HG03064 (cell line): ENCODE data around the gene HOXA10.

Experiments
- ATAC-seq: cut with Tn5 transposase; IDR thresholded peaks from one replicate; pipeline ENCODE4 v1.9.1; 2021; ENCODE audit warnings: low read depth; ENCODE audit not compliant: unreplicated experiment

Gene HOXA10

DNA sequence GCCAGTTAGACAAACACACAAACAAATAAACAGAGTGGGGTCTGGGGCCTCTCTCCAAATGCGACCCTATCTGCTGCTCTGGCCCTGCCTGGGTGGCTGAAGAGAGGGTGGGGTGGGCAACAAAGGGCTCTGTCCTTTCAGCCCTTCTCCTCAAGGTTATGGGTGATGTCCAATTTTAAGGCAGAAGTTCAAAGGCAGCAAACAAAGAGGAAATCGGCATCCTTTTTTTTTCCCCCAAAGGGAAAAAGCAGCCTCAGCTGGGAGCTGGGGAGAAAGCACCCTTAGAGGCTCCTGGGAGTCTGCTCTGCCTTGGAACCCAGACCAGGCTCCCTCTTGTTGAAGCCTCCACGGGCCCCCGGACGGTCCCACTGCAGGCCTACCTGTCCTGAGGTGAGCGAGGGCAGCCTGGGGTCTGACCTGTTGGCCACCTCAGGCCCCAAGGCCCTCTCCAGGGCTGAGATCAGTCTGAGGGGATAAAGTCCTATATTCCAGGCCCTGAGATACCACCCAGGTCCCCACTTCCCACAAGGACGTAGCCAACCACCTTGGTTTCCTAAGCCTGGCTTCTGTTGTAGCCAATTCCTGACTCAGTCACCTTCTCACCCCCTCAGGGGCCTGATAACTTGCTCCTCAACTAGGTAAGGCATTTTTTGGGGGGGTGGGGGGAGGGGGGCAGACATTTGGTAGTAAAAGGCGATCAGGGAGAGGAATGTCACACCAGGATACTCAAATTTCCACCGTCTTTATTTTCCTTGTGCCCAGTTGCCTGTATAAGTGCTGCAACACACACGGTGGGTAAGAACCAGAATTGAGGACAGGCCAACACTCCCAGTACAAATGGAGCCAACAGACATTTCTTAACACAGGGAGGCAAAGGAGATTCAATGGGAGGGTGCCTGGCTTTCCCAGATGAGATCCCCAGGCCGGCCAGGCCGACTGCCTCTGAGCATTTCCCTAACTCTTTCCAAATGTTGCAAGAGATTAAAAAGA lies 6.6 kb upstream of the HOXA10 start:
- no peak for ATAC-seq

DNA sequence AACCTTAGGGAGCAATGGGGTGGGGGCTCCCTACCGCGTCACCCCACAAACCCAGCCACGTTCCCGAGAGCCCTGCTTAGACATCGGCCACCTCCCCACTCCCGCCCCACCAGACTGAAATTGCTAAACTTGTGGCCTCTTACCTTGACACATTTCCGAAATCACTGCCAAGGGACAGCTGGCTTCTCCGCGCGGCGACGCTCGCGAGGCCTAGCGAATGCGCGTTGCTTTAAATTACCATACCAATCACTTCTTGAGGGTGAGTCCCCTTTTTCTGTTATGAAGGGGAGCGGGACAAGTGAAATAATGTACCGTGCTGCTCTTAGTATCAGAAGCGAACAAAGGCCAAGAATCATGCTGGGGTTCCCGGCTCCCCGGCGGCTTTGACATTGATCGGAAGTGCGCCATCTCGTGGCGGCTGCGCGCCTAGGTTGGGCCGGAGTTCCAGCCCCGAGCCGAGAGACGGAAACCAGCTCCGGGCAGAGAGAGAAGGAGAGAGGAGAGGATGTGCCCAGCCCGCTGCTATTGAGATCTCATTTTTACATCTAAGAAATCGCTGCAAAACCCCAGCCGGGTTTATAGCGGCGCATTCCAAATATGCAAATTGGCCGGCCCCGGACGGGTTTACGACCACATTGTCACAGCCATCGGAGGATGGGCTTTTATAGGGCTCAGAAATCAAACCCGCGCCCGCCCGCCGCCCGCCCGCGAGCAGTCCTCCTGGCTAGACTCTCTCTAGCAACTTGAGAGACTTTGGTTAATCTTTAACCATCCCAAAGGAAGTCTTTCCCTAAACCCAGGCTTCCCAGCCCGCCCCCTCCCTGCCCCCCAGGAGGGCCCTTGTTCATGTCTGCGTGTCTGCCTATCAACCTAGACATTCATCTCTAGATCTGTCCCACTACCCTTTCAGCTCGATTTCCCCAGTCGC lies 5.6 kb upstream of the HOXA10 start:
- no peak for ATAC-seq

DNA sequence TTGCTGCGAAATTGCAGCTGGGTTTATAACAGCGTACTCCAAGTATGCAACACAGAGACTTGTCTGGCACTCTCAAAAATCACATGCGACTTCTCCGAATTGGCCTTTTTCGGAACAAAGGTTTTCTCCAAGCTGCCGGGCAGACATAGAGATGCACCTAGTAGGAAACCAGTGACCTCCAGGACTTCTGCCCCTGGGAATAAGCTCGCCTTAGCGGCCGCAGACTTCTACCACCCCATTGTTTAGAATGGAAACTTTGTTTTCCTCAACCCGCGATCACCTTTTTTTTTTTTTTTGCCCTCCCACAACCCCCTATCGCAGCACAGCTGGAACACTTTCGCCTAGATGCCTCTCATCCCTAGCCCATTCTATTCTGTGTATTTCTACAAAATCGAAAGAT lies 4.9 kb upstream of the HOXA10 start:
- ATAC-seq, result no peak

DNA sequence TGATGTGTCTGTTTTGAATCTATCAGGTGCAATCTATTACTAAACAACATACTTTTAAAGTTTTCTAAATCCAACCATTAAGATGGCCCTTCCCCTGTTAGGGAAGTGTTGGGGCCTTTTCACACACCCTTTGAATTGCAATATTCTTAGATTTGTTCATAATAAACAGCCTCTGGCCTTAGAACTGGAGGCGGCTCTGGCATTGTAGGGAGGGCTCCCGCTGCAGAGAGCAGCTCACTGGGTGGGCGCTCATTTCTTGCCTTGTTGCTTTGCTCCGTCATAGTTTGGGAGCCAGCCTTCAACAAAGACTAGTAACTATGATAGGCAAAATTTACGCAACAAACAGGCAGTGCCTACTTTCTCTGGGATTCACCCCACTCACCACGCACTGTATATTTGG lies 4.2 kb upstream of the HOXA10 start:
- ATAC-seq, result no peak

DNA sequence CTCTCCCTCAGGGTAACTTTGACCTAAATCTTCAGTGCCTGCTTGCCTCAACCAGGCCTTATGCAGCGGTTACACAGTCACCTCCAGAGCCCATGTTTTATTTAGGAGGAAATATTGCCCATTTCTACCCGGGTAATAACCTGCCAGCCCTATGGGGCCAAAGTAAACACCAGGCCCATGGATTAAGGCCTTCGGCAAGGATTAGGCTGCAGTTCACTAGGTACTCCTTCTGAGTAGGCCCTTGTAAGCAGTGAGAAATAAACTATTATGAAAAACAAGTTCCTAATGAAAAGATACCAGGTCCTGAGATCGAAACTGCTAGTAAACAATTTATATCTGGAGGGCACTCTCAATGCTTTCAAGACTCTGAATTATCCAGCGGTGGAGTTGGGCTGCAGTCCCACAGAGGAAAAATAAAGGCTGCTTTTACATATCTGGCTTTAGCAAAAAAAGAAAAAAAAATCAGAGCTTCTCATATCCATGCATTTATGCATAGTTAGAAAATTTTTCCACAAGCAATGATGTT lies 3.7 kb upstream of the HOXA10 start:
- ATAC-seq, result no peak

DNA sequence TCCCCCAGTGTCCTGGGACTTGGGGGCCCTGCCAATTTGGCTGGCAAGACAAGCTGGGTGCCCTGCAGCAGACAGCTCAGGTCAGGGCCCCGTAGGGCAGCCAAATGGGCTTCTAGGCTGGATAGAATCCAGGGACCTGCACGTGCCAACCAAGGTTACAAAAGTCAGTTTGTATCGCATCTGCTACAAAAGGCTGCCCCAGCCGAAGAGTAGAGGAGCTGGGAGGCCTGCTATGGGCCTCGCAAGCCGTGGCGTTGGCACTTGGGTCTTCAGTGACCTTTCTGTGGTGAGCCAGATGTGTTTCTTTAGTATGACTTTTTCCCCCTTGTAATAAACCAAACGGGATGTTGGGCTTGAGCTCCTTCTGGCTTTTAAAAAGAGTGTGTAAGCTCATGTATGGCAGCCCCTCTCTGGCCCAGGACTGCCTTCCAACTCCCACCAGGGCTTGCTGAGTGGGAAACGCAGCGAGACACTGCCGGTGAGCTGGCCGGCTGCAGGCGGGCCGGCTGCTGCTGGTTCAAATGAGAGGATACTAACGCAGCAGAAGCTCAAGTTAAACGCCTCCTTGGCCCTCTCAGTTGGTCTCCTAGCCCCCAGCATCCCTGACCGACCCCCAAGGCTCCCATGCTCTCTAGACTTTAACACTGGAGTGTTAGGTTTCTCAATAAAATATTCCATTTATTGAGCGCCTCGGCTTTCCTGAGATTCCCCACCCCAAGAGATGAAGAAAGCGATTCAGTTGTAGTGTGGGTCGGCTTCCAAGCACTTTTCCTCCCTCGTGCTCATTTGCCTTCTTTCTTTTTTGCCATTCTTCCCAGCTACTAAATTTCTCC lies 3.1 kb upstream of the HOXA10 start:
- no peak for ATAC-seq

DNA sequence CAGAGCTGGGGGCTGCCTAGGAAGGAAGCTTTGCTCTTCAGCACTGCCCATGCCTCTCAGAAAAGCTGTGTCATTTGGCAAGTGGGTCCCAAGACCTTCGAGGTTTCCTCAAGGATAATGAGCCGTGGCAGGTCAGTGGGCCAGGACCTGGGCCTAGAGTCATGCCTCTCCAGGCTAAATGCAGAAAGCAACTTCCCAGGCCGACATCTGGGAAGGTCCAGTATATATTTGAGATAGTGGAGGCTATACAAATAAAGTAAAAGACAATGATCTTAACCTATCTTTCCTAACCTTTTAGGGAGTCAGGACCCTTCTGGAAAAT lies 2.4 kb upstream of the HOXA10 start:
- ATAC-seq, result no peak

DNA sequence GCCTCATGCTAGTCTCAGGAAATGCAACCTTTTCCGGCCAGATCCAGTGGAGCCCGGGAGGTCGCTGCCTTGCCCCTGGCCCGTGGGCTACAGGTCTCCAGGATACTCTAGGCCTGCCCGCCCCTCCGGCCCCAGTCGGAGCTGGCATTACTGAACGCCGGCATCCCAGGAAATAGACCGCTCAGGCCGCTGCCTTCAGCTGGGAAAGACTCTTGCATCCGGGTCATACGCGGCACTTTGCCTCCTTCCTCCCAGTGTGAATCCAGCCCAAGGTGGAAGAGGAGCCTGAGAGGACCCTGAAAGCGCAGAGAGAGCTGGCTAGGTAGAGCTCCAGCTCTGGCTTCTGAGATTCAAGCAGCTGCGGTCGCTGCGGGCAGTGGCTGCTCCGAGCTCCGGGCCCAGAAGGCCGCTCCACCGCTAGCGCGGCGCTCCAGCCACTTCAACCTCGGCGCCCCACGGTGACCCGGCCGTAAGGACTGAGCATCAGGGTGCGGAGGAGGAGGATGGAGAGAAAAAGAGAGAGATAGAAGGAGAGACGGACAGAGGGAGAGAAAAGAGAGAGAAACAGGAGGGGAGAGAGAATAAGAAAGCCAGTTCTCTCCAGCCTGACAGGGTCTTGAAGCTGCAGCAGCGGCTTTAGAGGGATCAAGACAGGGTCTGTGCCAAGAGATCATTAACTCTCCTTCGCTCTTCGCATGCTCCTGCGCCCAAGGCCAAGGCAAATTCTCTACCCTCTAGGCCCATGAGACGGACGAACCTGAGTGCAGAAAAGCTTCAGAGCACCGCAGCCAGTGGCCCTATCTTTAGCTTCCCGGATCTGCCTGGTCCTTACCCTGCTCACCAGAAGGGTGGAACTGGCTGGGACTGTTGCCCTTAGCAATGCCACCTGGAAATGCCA lies 1.8 kb upstream of the HOXA10 start:
- ATAC-seq, result no peak

DNA sequence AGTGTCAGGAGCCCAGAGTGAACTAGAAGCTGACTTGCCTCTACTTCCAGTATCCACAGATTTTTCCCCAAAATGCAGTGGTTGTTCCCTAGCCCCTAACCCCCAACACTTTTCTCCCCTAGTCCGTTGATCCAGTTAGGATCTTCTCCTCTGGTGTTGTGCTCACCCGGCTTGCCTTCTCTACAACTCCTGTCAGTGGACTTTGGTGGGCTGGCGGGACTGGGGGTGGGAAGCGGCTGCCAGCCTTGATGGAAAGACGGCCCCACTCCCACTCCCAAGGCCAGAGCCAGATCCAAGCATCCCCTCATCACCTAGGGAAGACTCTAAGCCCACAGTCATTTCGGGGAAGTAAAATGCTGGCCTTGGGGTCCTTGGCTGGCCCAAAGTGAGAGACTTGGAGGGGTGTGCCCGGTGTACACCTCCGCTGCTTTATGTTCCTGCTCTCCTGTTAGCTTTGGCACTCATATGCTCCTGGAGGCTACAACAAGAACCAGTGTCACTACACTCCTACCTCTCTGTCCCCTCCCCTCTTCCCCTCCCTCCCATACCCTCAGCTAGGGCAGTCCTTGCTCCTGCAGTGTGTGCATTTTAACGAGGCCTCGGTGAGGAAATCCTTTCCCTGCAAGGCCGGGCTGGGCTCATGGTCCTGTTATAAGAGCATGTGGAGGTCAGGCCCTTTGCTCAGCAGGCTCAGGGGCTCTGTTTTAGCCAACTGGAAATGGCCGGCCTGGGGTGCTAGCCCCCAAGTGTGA lies 930 bp upstream of the HOXA10 start:
- ATAC-seq, result no peak

DNA sequence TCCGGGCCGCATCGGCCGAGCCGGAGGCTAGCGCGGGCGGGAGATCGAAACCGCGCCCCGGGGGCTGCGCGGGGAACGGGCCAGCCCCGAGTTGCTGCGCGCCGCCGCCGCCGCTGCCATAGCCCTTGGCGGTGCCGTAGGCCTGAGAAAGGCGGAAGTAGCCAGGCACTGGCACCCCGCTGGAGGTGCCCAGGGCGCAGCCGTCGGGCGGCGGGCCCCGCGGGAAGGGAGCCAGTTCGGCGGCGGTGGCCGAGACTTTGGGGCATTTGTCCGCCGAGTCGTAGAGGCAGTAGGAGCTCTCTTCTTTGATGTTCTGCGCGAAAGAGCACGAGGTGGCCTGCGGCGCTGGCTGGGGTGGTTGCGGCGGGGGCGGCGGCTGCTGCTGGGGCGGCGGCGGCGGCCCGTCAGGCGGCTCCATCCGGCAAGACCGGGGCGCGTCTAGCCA lies 587 bp downstream of the HOXA10 start:
- ATAC-seq, result no peak

DNA sequence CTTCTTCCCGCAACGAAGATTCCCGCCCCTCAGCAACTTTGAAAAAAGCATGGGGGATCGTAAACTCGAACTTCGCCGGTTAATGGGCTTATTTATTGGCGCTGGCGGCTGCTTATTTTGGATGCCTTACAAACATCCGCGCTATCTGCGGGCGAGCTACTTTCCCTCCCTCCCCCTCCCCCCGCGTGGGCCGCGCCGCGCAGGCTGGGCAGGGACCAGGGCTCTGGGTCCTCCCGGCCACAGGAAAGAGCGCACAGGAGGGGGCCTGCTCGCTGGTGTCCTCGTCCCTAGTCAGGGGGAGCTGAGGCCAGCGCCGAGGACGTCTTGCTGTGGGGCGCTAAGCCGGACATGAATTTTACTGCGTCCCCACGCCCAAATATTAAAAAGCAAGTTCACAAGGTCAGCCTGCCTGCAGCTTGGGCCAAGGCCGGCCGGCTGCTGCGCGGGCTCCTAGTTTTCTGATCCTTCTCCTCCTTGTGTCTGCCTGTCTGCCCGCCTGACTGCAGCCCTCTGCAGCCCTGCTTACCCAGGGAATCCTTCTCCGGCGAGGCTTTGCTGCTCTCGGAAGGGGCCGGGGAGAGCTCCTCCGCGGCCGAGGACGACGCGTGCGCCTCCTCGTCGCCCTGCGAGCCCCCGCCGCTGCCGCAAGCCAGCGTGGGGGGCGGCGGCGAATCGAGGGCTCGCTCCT lies 1.2 kb downstream of the HOXA10 start:
- no peak for ATAC-seq

DNA sequence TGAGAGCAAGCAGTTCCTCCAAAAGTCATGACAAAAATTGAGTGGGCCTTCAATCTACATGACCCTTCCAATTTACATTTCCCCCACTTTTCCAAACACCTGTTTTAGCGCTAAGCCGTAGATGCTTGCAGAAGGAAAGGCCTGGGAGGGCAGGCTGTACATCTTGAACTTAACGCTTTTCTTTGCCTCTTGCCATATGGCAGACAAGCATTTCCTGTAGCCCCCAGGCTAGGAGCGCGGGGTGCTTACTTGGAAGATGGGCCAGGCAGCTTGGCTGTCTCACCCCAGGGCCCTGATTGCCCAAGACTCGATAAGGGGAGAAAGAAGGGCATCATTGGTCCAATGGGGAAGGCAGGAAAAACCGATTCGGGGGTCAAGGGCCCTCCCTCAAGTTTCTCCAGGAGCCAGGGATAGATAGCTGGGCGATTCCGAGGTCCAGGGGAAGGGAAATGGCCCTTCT lies 1.8 kb downstream of the HOXA10 start:
- ATAC-seq, result no peak

DNA sequence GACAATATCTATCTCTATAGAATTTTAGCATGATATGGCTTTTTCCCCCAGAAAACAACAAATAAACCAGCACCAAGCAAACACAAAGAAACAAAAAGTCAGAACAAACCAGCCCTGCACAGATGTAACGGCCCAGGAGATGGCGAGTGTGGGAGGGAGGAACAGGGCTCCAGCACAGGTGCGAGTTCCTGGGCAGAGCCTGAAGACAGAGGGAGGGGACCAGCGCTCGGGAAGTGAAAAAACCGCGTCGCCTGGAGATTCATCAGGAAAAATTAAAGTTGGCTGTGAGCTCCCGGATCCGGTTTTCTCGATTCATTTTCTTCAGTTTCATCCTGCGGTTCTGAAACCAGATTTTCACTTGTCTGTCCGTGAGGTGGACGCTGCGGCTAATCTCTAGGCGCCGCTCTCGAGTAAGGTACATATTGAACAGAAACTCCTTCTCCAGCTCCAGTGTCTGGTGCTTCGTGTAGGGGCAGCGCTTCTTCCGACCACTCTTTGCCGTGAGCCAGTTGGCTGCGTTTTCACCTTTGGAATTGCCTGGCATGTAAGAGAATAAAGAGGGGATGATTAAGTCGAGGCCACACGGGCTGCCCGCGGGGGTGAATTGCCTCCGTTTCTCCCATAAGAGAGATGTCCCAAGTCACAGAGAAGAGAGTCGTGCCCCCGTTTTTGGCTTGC lies 2.3 kb downstream of the HOXA10 start:
- ATAC-seq, result no peak

DNA sequence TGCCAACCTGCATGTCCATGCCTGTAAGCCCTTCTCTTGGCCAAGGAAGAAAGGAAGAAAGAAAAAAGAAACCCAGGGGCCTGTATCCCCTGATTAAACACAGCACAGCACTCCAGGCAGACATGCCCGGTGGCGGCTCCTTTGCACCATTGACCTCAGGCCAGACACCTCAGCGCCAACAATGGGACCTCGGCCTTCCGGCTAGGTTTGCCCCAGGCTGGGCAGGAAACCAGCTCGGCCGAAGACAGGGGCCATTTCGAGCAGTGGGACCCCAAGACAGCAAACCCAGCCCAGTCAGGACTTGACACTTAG lies 2.8 kb downstream of the HOXA10 start:
- no peak for ATAC-seq

DNA sequence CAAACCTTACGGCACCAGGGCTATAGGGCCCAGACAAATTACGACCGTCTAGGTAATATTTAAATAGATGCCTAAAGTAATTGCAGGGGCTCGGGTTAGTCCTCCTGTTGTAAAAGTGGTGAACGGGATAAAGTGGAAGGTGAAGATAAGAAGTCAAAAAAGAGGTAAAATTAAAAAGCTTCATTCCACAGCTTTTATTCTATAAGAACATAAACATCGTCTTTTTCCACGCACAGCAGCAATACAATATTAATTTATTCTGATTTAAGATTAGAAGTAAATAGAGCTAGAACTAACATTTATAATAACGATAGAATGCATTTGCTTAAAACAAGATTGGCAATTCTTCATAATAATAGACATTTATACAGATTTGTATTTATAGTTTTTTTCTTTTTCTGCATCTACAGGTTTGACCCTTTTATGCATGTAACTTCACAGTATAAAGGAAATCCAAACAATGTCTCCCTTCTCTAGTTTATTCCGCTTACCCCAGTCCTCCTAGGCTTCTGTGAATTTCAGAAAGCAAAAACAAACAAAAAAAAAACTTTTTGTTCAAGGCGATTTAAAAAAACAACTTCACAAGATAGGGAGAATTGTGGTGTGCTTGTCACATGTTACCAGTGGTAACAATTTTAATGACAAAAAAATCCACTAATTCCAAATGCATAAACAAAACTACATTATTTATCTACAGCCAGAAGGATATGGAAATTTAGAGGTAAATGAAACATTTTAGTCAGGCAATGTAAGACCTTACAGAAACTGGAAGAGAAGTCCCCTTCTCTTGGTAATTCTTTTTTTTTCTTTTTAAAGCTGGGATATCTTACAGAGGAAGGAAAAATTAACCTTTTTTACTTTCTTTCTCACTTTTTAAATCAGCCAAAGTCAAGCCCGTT lies 3.4 kb downstream of the HOXA10 start:
- no peak for ATAC-seq

DNA sequence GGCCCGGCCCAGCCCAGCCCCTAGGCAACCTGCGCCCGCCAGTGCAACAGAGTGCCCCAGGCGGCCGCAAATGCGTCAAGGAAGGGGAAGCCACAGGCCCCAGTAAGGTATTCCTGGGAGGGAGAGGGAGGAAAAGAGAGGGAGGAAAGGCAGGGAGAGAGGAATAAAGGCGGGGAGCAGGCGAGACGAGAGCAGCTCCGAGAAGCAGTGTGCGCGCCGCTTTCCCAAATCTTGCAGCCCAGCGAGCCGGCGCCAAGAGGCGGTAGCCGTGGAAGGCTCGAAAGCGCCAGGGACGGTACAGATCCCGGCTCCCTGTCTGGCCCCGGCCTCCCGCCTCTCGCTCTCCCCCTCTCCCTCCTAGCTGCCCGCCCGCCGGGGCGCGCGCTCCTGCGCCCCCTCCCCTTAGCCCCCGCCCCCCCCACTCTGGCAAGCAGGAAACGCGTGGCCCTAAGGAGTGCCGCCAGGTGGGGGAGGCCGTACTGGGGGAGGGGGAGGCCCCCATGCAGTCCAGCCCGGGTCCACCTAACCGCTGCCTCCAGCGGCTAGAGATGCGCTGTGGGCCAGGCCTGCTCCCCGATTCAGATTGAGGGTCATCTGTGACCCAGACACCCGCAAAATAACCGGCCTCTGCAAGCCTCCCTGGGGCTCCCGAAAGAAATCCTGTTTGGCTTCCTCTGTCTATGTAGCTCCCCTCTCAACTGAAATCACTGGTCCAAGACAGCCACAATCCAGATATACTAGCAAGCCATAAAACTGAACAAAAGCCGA lies 4.3 kb downstream of the HOXA10 start:
- ATAC-seq, result no peak
